HG03196 (cell line): Measurements from ENCODE around the gene SGSH.

Source experiments
- ATAC-seq: cut with Tn5 transposase; IDR thresholded peaks from one replicate; pipeline ENCODE4 v1.9.1; 2021; ENCODE audit not compliant: unreplicated experiment

SGSH gene

DNA sequence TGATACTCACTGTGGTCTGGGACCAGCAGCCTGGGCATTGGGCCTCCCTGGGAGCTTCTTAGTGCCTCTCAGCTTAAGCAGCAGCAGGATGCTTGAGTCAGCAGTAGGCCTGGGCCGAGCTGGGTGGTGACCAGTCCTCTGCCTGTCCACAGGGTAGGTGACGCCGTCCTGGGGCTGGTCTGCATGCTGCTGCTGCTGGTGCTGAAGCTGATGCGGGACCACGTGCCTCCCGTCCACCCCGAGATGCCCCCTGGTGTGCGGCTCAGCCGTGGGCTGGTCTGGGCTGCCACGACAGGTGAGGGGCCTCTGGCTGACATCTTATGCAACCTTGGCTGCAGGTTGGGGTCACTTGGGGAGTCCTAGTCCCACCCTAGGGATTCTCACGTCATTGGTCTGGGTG is 7.5 kb upstream of the SGSH start:
- no peak for ATAC-seq

DNA sequence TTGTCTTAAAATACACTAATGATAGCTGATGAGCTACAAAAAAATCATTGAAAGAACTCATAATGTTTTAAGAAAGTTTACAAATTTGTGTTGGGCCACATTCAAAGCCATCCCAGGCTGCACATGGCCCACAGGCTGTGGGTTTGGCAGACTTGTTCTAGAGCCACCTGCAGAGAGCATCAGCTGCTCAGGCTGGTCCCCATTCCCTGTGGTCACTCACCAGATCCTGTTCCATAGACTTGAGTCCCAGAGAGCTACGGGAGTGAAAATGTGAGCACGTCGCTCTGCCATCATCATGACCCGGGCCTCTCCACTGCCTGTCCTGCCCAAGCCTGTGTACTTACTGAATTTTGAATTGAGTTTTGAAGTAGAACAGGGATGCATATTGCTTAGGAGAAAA is 7.0 kb upstream of the SGSH start:
- ATAC-seq = no peak

DNA sequence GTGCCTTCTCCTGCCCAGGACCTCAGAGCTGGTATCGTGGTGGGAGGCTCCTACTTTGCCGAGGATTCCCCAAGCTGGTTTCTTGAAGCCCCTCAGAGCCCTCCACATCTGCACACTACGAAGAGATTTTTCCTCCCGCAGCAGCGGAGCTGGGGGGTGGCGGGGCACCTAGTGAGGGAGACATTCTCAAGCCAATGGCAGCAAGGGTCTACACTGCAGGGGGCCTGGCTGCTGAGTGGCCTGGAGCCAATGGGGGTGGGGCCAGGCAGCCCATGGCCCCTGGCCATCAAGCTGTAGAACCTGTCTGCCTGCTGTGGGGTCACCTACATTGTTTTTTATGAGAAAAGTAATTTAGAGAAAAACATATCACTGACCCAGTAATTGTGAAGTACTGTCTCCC is 5.1 kb upstream of the SGSH start:
- ATAC-seq = no peak

DNA sequence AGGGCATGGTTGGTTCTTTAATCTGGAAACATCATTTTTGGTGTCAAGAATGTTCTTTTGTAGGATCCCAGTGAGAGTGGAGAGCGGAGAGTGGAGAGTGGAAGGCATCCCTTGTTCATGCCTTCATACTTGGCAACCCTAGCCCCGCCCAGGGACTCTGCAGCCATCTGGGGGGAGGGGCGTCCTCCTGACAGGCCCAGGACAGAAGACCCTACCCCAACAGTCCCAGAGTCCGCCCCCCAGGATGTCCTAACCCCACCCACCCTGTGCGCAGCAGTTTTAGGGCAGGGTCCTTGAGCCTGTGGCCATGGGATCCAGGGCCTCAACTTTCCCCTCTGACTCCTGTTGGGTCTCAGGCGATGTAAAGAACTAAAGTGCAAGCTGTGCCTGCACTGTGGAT is 4.5 kb upstream of the SGSH start:
- no peak for ATAC-seq

- no peak for ATAC-seq
Observed at GRCh38 chr17:80223838-80224497, 3.8 kb upstream of the SGSH start.

DNA sequence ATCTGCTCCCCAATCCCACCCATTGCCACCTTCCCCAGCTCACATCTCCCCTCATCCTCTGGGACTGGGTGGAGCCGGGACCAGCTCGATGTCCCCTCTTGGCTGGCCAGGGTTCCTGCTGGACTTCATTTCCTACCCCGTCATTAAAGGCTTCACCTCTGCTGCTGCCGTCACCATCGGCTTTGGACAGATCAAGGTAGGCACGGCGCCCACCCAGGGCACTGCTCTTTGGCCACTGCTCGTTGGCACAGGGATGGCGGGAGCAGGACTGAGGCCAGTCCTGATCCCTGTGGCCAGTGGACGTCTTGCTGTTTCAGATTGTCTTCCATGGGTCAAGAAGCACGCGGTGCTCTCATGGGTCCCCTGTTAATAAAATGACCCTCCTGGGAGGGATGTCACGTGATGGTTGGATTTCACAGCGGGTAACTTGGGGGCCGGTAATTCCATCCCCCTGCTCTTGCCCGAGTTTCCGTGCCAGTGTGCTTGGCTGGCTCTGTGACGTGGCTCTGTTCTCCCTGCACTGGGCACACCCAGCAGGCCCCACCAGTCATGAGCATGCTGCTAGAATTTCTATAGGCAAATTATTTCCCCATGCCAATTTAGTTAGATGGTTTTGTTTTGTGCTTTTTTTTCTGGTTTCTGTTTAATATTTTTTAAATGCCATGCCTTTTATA is 3.1 kb upstream of the SGSH start:
- no peak for ATAC-seq

DNA sequence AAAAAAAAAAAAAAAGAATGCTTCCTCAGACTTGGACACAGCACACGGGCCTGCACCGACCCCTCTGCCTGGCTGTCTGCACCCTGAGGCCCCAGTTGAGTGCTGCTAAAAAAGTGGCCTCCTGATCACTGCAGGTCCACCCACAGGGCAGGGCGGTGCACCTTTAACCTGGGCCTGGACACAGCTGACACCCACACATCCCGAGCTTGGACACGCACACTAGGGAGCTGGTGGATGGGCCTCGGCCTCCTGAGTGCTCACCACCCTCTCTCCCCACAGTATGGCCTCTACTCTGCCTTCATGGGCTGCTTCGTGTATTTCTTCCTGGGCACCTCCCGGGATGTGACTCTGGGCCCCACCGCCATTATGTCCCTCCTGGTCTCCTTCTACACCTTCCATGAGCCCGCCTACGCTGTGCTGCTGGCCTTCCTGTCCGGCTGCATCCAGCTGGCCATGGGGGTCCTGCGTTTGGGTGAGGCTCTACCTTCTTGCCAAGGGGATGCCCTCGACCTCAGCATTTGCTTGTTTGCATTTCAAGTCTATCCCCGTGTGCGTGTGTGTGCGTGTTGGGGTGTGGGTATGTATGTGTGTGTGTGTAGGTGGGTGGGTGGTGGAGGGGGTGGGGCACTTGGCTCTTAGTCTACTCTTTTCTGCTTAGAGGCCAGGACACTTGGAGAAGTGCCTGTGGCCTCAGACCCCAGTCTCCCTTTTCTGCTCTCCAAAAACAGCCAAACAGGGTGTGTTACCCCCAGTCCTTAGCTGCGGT is 2.4 kb upstream of the SGSH start:
- ATAC-seq = no peak

DNA sequence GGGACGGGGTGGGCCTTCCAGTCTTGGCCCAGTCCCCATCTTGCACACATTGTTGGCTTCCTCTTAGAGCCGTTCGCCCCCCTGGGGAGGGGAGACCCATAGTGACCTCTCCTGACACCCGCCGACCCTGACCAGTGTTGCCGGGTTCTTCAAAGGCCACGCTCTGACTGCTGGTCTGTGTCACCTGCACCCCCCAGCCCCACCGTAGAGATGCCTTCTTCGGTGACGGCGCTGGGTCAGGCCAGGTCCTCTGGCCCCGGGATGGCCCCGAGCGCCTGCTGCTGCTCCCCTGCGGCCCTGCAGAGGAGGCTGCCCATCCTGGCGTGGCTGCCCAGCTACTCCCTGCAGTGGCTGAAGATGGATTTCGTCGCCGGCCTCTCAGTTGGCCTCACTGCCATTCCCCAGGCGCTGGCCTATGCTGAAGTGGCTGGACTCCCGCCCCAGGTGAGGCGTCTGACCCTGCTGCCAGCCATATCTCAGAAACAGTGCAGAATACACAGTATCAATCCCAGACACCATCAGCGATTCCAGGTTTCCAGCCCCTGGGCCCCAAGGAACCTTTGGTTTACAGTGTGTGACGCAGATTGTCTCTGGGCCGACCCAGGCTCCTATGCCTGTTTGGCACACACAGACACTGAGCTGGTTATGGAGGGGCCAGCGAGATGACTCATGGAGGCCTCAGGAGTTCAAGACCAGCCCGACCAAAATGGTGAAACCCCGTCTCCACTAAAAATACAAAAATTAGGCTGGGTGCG is 1.4 kb upstream of the SGSH start:
- ATAC-seq = no peak

DNA sequence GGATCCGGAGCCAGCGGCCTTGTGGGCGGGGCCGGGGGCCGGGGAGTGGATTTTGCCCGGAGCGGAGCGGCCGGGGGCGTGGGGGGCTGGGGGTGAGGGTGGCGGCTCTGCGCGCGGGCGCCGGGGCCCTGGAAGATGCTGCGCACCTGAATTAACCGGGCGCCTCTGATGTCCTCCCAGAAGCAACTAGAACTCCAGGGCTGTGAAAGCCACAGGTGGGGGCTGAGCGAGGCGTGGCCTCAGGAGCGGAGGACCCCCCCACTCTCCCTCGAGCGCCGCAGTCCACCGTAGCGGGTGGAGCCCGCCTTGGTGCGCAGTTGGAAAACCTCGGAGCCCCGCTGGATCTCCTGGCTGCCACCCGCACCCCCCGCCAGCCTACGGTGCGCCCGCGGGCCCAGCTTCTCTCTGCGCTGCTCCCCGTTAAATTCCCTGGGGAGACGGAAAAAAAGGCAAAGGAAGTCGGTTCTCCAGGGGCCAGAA is 643 bp upstream of the SGSH start:
- ATAC-seq = no peak

DNA sequence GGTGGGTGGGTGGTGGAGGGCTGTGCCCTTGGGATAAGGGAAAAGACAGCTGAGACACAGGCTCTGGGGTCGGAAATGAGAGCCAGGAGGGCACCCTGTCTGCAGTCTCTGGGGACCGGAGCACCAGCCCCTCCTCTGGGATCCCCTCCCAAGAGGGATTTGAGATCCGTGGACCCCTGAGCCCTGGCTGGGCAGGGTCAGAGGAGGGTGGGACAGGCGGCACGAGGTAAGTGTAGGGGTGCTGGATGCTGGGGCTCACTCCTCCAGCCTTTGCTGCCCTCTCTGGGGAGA is 425 bp downstream of the SGSH start:
- ATAC-seq = no peak

- peak; percentile 59 for ATAC-seq
Observed at GRCh38 chr17:80219013-80219762, 945 bp downstream of the SGSH start.

DNA sequence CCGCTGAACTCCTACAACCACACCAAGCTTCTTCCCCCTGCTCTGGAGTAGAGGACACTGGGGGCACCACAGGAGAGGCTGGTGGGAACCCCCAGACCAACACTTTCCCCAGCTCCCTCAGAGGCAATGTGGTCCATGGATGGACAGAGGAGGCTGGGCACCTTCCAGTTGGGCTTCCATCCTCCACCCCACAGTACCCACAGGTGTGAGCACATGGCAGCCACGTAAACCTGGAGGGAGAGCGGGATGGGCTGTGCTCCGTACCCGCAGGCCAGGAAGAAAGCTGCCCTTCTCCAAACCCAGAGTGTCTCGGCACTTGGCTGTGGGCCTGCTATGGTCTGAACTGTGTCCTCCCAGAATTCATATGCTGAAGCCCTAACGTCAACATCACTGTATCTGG is 1.7 kb downstream of the SGSH start:
- ATAC-seq = no peak

GRCh38 chr17:80217703-80218362 is 2.3 kb downstream of the SGSH start:
- ATAC-seq = no peak

DNA sequence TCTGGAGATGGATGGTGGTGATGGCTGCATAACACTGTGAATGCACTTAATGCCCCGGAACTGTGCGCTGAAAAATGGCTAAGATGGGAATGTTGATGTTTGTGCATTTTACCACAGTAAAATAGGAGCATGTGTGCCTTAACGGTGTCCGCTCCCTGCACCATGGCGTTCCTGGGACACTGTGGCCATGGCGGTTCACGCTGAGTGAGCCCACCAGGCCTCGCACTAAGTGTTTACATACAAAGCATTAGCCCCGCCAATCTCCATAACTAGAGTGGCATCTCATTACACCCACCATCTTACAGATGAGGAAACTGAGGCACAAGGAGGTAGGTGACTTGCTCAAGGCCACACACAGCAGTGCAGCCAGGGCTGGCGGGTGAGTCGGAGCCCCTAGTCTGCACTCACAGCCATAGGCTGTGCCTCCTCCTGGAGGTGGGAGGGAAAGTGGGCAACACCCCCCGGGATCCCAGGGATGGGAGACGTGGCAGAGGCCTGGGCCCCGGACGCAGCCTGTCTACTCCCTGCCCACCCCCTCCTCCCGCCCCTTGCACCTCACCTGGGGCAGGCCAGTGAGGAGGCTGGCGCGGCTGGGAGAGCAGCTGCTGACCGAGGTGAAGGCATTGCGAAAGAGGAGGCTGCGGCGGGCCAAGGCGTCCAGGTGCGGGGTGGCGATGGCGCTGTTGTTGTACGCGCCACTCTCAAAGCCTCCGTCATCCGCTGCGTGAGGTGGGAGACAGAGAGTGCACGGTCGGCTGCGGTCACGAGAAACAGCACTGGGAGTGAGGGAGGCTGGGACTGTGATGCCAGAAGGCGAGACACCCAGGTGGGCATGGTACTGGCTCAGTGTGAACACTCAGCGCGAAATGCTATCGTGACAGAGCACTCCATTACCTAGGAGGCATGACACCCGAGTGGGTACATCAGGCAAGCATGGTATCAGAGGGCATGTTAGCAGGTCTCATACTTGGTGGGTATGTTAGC is 3.4 kb downstream of the SGSH start:
- ATAC-seq = no peak

DNA sequence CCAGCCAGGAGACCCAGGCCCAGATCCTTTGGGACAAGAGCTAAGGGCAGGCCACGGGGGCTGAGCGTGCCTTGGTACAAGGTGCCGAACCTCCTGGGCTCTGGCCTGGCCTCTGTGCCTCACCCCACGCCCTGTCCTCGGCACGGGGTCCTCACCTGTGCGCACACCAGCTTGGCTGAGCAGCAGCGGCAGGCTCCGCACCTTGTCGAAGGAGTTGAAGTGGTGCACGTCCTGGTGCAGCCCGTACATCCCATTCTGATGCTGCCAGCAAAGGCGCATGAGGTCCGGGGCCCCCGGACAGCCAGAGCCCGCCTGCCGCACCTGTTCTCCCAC is 5.3 kb downstream of the SGSH start:
- no peak for ATAC-seq

DNA sequence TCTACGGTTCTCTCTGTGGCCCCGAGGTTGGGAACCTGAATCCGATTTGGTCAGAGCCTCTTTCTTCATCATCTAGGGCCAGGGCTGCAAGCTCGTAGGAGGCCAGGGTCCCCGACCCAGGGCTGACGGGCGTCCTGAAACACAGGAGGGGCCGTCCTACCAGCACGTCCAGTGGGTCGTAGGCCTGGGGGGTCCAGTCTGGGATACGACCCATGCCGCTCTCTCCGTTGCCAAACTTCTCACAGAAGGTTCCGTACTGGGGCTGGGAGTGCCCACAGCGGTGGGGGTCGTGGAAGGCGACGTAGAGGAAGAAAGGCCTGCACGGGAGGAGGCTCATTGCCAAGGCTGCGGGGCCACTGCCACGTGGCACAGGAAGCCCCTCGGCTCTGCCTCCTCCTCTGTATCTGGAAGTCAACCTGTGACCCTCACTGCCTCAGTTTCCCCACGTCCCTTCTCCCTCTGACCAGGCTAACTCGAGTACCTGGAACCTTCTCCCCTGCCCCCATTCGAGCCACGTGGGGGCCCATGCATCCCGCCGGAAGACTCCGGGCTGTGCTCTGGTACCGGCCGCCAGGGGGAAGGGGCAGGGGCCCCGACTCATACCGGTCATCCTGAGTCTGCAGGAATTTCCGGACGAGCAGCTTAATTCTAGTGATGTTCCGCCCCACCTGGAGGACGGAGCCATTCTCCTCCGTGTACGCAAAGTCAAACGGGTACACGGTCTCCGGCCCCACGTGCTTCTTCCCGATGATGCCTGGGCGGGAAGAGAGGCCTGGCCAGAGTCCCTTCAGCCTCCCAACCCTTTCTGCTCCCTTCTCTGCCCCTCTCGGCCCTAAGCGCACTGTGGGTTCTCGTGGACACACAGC is 5.9 kb downstream of the SGSH start:
- no peak for ATAC-seq

DNA sequence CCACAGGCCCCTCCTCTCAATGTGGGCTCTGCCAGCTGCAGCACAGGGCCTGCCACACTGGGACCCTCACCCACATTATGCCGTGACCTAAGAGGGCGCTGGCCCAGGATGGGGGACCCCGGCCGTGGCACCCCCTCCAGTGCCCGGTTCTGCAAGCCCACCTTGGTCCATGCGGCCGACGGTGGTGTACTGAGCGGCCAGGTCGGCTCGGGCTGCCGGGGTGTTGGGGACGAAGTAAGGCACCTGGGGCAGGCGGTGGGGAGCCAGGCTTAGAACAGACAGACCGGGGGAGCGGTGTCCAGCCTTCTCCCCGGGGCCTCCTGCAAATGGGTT is 6.5 kb downstream of the SGSH start:
- ATAC-seq = no peak

GRCh38 chr17:80212962-80213642 is 7.0 kb downstream of the SGSH start:
- no peak for ATAC-seq
